H1 (cell line): ENCODE data around the gene FSIP1. TPM values are rescaled to one million over a fixed set of nuclear protein-coding genes. Genes with fewer than 3 reads are reported as not detected.

Experiments used
- CTCF ChIA-PET: fragments of 300-600 bp; sonication (Branson Sonifier 250); formaldehyde crosslinking; loops from one replicate; lab custom pipeline; 2021; ENCODE audit not compliant: partially characterized antibody; lab: Charles Lee
- POLR2A ChIA-PET: fragments of 300-600 bp; sonication (Branson Sonifier 250); formaldehyde crosslinking; loops from one replicate; lab custom pipeline; 2021; ENCODE audit warnings: inconsistent platforms; ENCODE audit not compliant: partially characterized antibody; lab: Charles Lee
- DNase-seq, 2 experiments: peaks; one replicate each; pipeline versions ENCODE4 v3.0.0 to v3.0.0-alpha.2; 2010 to 2022; ENCODE audit warnings: low spot score in 2 of 2, low read depth in 1 of 2, mixed read lengths in 1 of 2
- FAIRE-seq: peaks from 2 replicates; lab custom pipeline; 2011; peaks lifted over from hg19 to GRCh38; lab: Jason Lieb, UNC
- H2AFZ ChIP-seq: 2 replicates; pipeline ENCODE4 v1.8.1; 2012; ENCODE audit warnings: low read length, inconsistent platforms
- H2AK5ac ChIP-seq: 2 replicates; pipeline ENCODE4 v1.6.1; 2013; ENCODE audit warnings: low read depth, low read length
- H2BK120ac ChIP-seq: replicated peaks from 2 replicates; pipeline ENCODE3; 2013; ENCODE audit warnings: low read depth, low read length, inconsistent platforms
- H2BK12ac ChIP-seq: 2 replicates; pipeline ENCODE4 v1.6.1; 2013; ENCODE audit warnings: low read depth, low read length
- H2BK15ac ChIP-seq: 2 replicates; pipeline ENCODE4 v1.6.1; 2013; ENCODE audit warnings: low read length
- H2BK20ac ChIP-seq: 2 replicates; pipeline ENCODE4 v1.6.1; 2013; ENCODE audit warnings: low read length
- H2BK5ac ChIP-seq: 2 replicates; pipeline ENCODE4 v1.6.1; 2013; ENCODE audit warnings: low read depth, low read length
- H3K14ac ChIP-seq: 2 replicates; pipeline ENCODE4 v1.6.1; 2013; ENCODE audit warnings: inconsistent platforms; ENCODE audit not compliant: insufficient read length
- H3K18ac ChIP-seq: 2 replicates; pipeline ENCODE4 v1.6.1; 2013; ENCODE audit warnings: low read length; ENCODE audit errors: extremely low read depth
- H3K23ac ChIP-seq: 2 replicates; pipeline ENCODE4 v1.6.1; 2013; ENCODE audit warnings: inconsistent platforms; ENCODE audit not compliant: insufficient read length
- H3K23me2 ChIP-seq: 2 replicates; pipeline ENCODE4 v1.6.1; 2013; ENCODE audit warnings: low read depth, low read length
- H3K27ac ChIP-seq: 2 replicates; pipeline ENCODE4 v1.6.1; 2011; ENCODE audit warnings: low read depth, low read length, inconsistent platforms
- H3K27me3 ChIP-seq, 4 experiments: replicated peaks in 1 of 4; 1 replicate in 1 of 4; 2 replicates in 3 of 4; pipeline versions ENCODE4 v1.6.1 to v1.8.1; 2011 to 2013; ENCODE audit warnings: low read length in 3 of 4, mild to moderate bottlenecking in 3 of 4, inconsistent platforms in 2 of 4, mixed read lengths in 2 of 4, moderate library complexity in 1 of 4; ENCODE audit not compliant: control insufficient read depth in 3 of 4, insufficient read depth in 3 of 4; ENCODE audit errors: extremely low read depth in 1 of 4
- H3K36me3 ChIP-seq, 4 experiments: 2 replicates each; pipeline versions ENCODE4 v1.6.1 to v1.8.1; 2011 to 2013; ENCODE audit warnings: mild to moderate bottlenecking in 4 of 4, low read length in 3 of 4, moderate library complexity in 2 of 4, control low read depth in 1 of 4, inconsistent platforms in 1 of 4; ENCODE audit not compliant: insufficient read depth in 4 of 4, control insufficient read depth in 2 of 4
- H3K4ac ChIP-seq: replicated peaks from 2 replicates; pipeline ENCODE3; 2013; ENCODE audit warnings: low read length, low read depth, mixed read lengths, inconsistent platforms; ENCODE audit not compliant: insufficient read length
- H3K4me1 ChIP-seq, 4 experiments: replicated peaks in 1 of 4; 1 replicate in 1 of 4; 2 replicates in 3 of 4; pipeline versions ENCODE4 v1.6.1 to v1.8.1; 2011 to 2013; ENCODE audit warnings: low read length in 3 of 4, inconsistent platforms in 2 of 4, mixed read lengths in 1 of 4; ENCODE audit not compliant: insufficient read depth in 4 of 4, control insufficient read depth in 3 of 4
- H3K4me2 ChIP-seq, 2 experiments: 2 replicates each; pipeline versions ENCODE4 v1.6.1 to v1.8.1; 2011 to 2013; ENCODE audit warnings: low read depth in 2 of 2, low read length in 2 of 2, control low read depth in 1 of 2, inconsistent platforms in 1 of 2, mild to moderate bottlenecking in 1 of 2; ENCODE audit not compliant: insufficient read depth in 1 of 2
- H3K4me3 ChIP-seq, 4 experiments: fragments of 200-600, 300-600 bp in 1 of 4; sonication (generic), shearing (Covaris generic), sonication (Bioruptor Twin) in 1 of 4; 2 replicates each; pipeline versions ENCODE4 v1.5.1 to v1.8.1; 2011 to 2016; ENCODE audit warnings: low read length in 4 of 4, low read depth in 3 of 4, control low read depth in 2 of 4, inconsistent platforms in 2 of 4, mild to moderate bottlenecking in 2 of 4, mixed read lengths in 1 of 4, moderate library complexity in 1 of 4; ENCODE audit not compliant: insufficient read depth in 2 of 4; ENCODE audit errors: extremely low read depth in 1 of 4
- H3K56ac ChIP-seq: replicated peaks from 2 replicates; pipeline ENCODE3; 2013; ENCODE audit warnings: low read depth, mild to moderate bottlenecking, mixed read lengths, low read length, inconsistent platforms; ENCODE audit not compliant: insufficient read length
- H3K79me1 ChIP-seq: 2 replicates; pipeline ENCODE4 v1.6.1; 2013; ENCODE audit warnings: low read depth, low read length, control low read depth
- H3K79me2 ChIP-seq, 2 experiments: 2 replicates each; pipeline versions ENCODE4 v1.6.1 to v1.8.1; 2012 to 2013; ENCODE audit warnings: low read length in 2 of 2, mild to moderate bottlenecking in 2 of 2, inconsistent platforms in 1 of 2; ENCODE audit not compliant: insufficient read depth in 2 of 2, control insufficient read depth in 1 of 2
- H3K9ac ChIP-seq, 4 experiments: replicated peaks in 1 of 4; 1 replicate in 1 of 4; 2 replicates in 3 of 4; pipeline versions ENCODE4 v1.6.1 to v1.8.1; 2011 to 2013; ENCODE audit warnings: low read depth in 3 of 4, low read length in 3 of 4, control low read depth in 2 of 4, mild to moderate bottlenecking in 2 of 4, moderate library complexity in 2 of 4, inconsistent platforms in 1 of 4; ENCODE audit errors: extremely low read depth in 1 of 4
- H3K9me3 ChIP-seq, 2 experiments: 2 replicates each; pipeline versions ENCODE4 v1.6.1 to v1.8.1; 2012 to 2013; ENCODE audit warnings: mild to moderate bottlenecking in 2 of 2, moderate library complexity in 2 of 2, control low read depth in 1 of 2, inconsistent platforms in 1 of 2, low read depth in 1 of 2, low read length in 1 of 2, mixed read lengths in 1 of 2; ENCODE audit not compliant: insufficient read depth in 2 of 2
- H4K20me1 ChIP-seq, 2 experiments: replicated peaks in 1 of 2; 2 replicates each; pipeline versions ENCODE3 to v1.8.1; 2011 to 2013; ENCODE audit warnings: inconsistent platforms in 2 of 2, low read length in 2 of 2, mild to moderate bottlenecking in 1 of 2; ENCODE audit not compliant: insufficient read depth in 2 of 2, control insufficient read depth in 1 of 2
- H4K5ac ChIP-seq: 2 replicates; pipeline ENCODE4 v1.6.1; 2013; ENCODE audit warnings: low read length, low read depth, mixed read lengths, inconsistent platforms; ENCODE audit not compliant: insufficient read length
- H4K8ac ChIP-seq: 2 replicates; pipeline ENCODE4 v1.8.0; 2013; ENCODE audit warnings: mild to moderate bottlenecking, moderate library complexity, low read length, inconsistent platforms; ENCODE audit not compliant: insufficient read depth; ENCODE audit errors: extremely low read depth
- H4K91ac ChIP-seq: replicated peaks from 2 replicates; pipeline ENCODE3; 2013; ENCODE audit warnings: low read length, mixed read lengths, inconsistent platforms; ENCODE audit not compliant: insufficient read length
- ASH2L ChIP-seq: fragments of 200-600, 300-600 bp; sonication (generic); IDR thresholded peaks from one replicate; pipeline ENCODE4 v1.7.1; 2017; ENCODE audit warnings: low read length
- CEBPB ChIP-seq: IDR thresholded peaks from 2 replicates; pipeline ENCODE4 v1.6.1; 2012; ENCODE audit warnings: low read depth, low read length
- CHD2 ChIP-seq: IDR thresholded peaks from 2 replicates; pipeline ENCODE4 v1.6.1; 2012; ENCODE audit warnings: low read length, improper control_type of control experiment
- CREB1 ChIP-seq: IDR thresholded peaks from 2 replicates; pipeline ENCODE4 v1.6.1; 2012; ENCODE audit warnings: inconsistent platforms
- EGR1 ChIP-seq: IDR thresholded peaks from 2 replicates; pipeline ENCODE4 v1.6.1; 2011; ENCODE audit warnings: low read depth, low read length, borderline replicate concordance
- GABPA ChIP-seq: IDR thresholded peaks from 2 replicates; pipeline ENCODE4 v1.6.1; 2011; ENCODE audit warnings: mild to moderate bottlenecking, low read length, moderate library complexity, borderline replicate concordance; ENCODE audit not compliant: insufficient read depth
- POLR2A ChIP-seq, 2 experiments: IDR thresholded peaks; 1 replicate in 1 of 2; 2 replicates in 1 of 2; pipeline ENCODE4 v1.6.1; 2011; ENCODE audit warnings: low read depth in 2 of 2, low read length in 2 of 2, mild to moderate bottlenecking in 2 of 2; ENCODE audit errors: control extremely low read depth in 1 of 2
- SAP30 ChIP-seq: fragments of 300-600 bp; sonication (generic); IDR thresholded peaks from 2 replicates; pipeline ENCODE4 v1.7.1; 2012; ENCODE audit warnings: low read length, moderate library complexity, mild to moderate bottlenecking, inconsistent platforms; ENCODE audit not compliant: insufficient read depth, insufficient replicate concordance
- SIN3A ChIP-seq, 2 experiments: IDR thresholded peaks in 1 of 2; conservative IDR thresholded peaks in 1 of 2; 2 replicates each; pipeline ENCODE4 v1.6.1; 2011 to 2012; ENCODE audit warnings: low read length in 2 of 2, improper control_type of control experiment in 1 of 2, low read depth in 1 of 2, mild to moderate bottlenecking in 1 of 2
- SP1 ChIP-seq: IDR thresholded peaks from 2 replicates; pipeline ENCODE4 v1.6.1; 2011; ENCODE audit warnings: low read depth, low read length
- SUZ12 ChIP-seq: fragments of 200-600 bp; sonication (generic); IDR thresholded peaks from 2 replicates; pipeline ENCODE4 v1.6.1; 2012; ENCODE audit warnings: mild to moderate bottlenecking, inconsistent platforms, low read length, moderate library complexity, mixed read lengths
- TAF1 ChIP-seq: IDR thresholded peaks from 2 replicates; pipeline ENCODE4 v1.6.1; 2011; ENCODE audit warnings: mild to moderate bottlenecking, low read depth, low read length
- TEAD4 ChIP-seq: IDR thresholded peaks from 2 replicates; pipeline ENCODE4 v1.6.1; 2012; ENCODE audit warnings: low read depth, low read length, inconsistent platforms, mixed read lengths
- YY1 ChIP-seq: IDR thresholded peaks from 2 replicates; pipeline ENCODE4 v1.6.1; 2011; ENCODE audit warnings: low read depth, mild to moderate bottlenecking, low read length
- ZNF274 ChIP-seq: IDR thresholded peaks from 2 replicates; pipeline ENCODE4 v1.7.0; 2012; ENCODE audit warnings: low read length, borderline replicate concordance; ENCODE audit errors: extremely low read depth
- WGBS, 2 experiments: shearing (Covaris generic) in 1 of 2; methylation state at CpG; one replicate each; pipeline versions ENCODE4 v1.1.6 to v1.1.7; 2013 to 2015; ENCODE audit warnings: low lambda C conversion rate in 2 of 2, mixed read lengths in 2 of 2, inconsistent platforms in 1 of 2, low coverage in 1 of 2, missing lambda C conversion rate in 1 of 2; ENCODE audit not compliant: insufficient replicate concordance in 2 of 2, insufficient coverage in 1 of 2, insufficient read length in 1 of 2; ENCODE audit errors: extremely low coverage in 1 of 2, missing lambda C conversion rate in 1 of 2; 5-methylcytosine and 5-hydroxymethylcytosine counted together
- polyA plus RNA-seq, 7 experiments: library from polyadenylated mRNA; depleted of rRNA in 3 of 7; stranded (reverse) in 5 of 7; unstranded in 2 of 7; fragments of >200 nt in 5 of 7; fragments of 200-250 nt in 2 of 7; gene quantifications; 1 replicate in 5 of 7; 2 replicates in 1 of 7; 4 replicates in 1 of 7; pipeline versions ENCODE4 v1.2.1 to v1.2.3, GENCODE V29; 2011 to 2013; ENCODE audit warnings: missing spikeins in 2 of 7, mixed read lengths in 2 of 7
- total RNA-seq: library from RNA; stranded (reverse); fragmentation: NEBNext Ultra II Directional; extraction: Animal tissue kit (Norgen Biotek cat#: 25700); gene quantifications from 2 replicates; pipeline ENCODE4 v1.2.1, GENCODE V29; 2021

FSIP1 gene
- total and polyA plus RNA-seq, 2 of the 8 experiments (the other 6 are each of a cell fraction or from before 2014, with no cell fraction given): 0.18 to 1.3 TPM

DNA sequence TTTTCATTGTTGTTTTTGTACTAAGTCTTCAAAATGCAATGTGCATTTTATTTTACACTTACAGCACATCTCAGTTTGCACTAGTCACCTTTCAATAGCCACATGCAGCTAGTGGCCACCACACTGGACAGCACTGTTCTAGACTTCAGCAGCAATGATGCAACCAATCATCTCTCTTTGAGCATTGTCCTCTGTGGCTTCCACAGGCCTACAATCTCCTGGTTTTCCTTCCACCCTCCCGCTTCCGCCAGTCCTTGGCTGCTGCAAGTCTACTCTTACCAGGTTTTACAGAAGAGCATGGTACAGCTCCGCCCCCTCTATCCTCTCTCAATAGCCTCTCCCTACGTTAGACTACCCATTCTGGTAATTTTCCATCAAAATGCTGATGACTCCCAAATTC, 25.1 kb upstream of the FSIP1 start:
- no peak overlapping the region for H2BK12ac ChIP-seq
- H3K27ac ChIP-seq: no peak overlapping the region
- no peak overlapping the region for H2BK120ac ChIP-seq
- peak overlapping the region; percentile 69 for H4K91ac ChIP-seq
- FAIRE-seq: no peak
- H2AK5ac ChIP-seq: no peak overlapping the region
- no peak overlapping the region for H2AFZ ChIP-seq
- peak overlapping the region; percentile 51; the same call in 1 of the 2 replicates for H2BK20ac ChIP-seq
- 65% methylated on average over 4 of the region's 4 CpGs; no CpG with 5 or more reads in 1 of the 2 experiments for WGBS, 2 experiments
- no peaks in the 10 kb centered on the region for H3K23me2 ChIP-seq
- no peak overlapping the region for H3K14ac ChIP-seq
- H4K8ac ChIP-seq: no peak overlapping the region
- H4K20me1 ChIP-seq: peaks cover 0 to 4% of the 10 kb centered on the region in 2 experiments
- DNase-seq: no peak
- H3K79me2 ChIP-seq: peaks cover 0 to 88% of the 10 kb centered on the region in 2 experiments; a peak in 3 of 4 replicates
- peaks cover 0 to 23% (median 14%) of the 10 kb centered on the region in 4 experiments; a peak in 5 of 7 replicates for H3K4me1 ChIP-seq
- peak overlapping the region; percentile 99 for H2BK15ac ChIP-seq
- no peak overlapping the region for H3K4ac ChIP-seq
- H4K5ac ChIP-seq: no peak overlapping the region
- H2BK5ac ChIP-seq: no peak overlapping the region
- CTCF ChIA-PET: interaction anchor here (0.8 kb wide), 1 partner anchor 15 kb away, joined by 3 read pairs; no protein-coding TSS in a partner anchor
- no peak overlapping the region for H3K56ac ChIP-seq
- no peaks in the 10 kb centered on the region for H3K9me3 ChIP-seq
- peaks cover 0 to 18% (median 6%) of the 10 kb centered on the region in 4 experiments; a peak in 4 of 8 replicates for H3K36me3 ChIP-seq
- no peaks in the 10 kb centered on the region for H3K27me3 ChIP-seq
- H3K18ac ChIP-seq: peak overlapping the region; percentile 55; the same call in 1 of the 2 replicates
- POLR2A ChIA-PET: interaction anchor here (1.5 kb wide), 1 partner anchor 126 kb away, joined by 3 read pairs; the partner anchor contains the start of gene EIF2AK4
- no peak overlapping the region for H3K23ac ChIP-seq
- H3K4me2 ChIP-seq: peak overlapping the region; percentile 43 to 47; a peak in 2 of 4 replicates
- H3K4me3 ChIP-seq: peak overlapping the region in 1 of 4 experiments; percentile 37; a peak in 1 of 8 replicates
- peaks cover 2% of the 10 kb centered on the region; the same call in 1 of the 2 replicates for H3K79me1 ChIP-seq
- H3K9ac ChIP-seq: no peak overlapping the region
- TF ChIP-seq CEBPB (peak; percentile 27; the same call in 1 of the 2 replicates), TEAD4 (no peak), YY1 (no peak), POLR2A (IDR thresholded peaks at IDR 0.05; ENCODE audit: control extremely low read depth in 1 of 2, low read depth in 2 of 2, low read length in 2 of 2) (no peak), ZNF274 (no peak), SP1 (peak; percentile 99), SIN3A (conservative IDR thresholded peaks at IDR 0.05 in 1 of 2, IDR thresholded peaks at IDR 0.05 in 1 of 2; ENCODE audit: low read depth in 1 of 2, low read length in 2 of 2) (no peak), CREB1 (no peak), ASH2L (no peak), GABPA (no peak), EGR1 (peak; percentile 46; the same call in 1 of the 2 replicates), TAF1 (no peak), SUZ12 (no peak), CHD2 (no peak), SAP30 (no peak)
